OCI-LY7 (cell line): Measurements from ENCODE around the gene FGF1.

ENCODE experiments used
- EZH2phosphoT487 ChIP-seq: fragments of 200-600 bp; sonication (generic); IDR thresholded peaks from 2 replicates; pipeline ENCODE4 v1.6.1; 2018; ENCODE audit warnings: low read depth, borderline replicate concordance, mild to moderate bottlenecking, mixed run types, antibody characterized with exemption, low read length, moderate library complexity, mixed read lengths
- TF ChIP-seq, protein P1 (sequence below): fragments of 200-600 bp; sonication (generic); conservative IDR thresholded peaks from 2 replicates; pipeline ENCODE4 v1.5.1; 2014; ENCODE audit warnings: mild to moderate bottlenecking, antibody characterized with exemption, low read length, moderate library complexity, mixed read lengths

GRCh38 chr5:142605611-142606010 lies 80.3 kb downstream of the FGF1 start:
- TF ChIP-seq EZH2phosphoT487: no peak
- TF ChIP-seq, protein P1, sequence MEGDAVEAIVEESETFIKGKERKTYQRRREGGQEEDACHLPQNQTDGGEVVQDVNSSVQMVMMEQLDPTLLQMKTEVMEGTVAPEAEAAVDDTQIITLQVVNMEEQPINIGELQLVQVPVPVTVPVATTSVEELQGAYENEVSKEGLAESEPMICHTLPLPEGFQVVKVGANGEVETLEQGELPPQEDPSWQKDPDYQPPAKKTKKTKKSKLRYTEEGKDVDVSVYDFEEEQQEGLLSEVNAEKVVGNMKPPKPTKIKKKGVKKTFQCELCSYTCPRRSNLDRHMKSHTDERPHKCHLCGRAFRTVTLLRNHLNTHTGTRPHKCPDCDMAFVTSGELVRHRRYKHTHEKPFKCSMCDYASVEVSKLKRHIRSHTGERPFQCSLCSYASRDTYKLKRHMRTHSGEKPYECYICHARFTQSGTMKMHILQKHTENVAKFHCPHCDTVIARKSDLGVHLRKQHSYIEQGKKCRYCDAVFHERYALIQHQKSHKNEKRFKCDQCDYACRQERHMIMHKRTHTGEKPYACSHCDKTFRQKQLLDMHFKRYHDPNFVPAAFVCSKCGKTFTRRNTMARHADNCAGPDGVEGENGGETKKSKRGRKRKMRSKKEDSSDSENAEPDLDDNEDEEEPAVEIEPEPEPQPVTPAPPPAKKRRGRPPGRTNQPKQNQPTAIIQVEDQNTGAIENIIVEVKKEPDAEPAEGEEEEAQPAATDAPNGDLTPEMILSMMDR: no peak
